OCI-LY7 (cell line): ENCODE measurements around the gene PLPPR5. TPM values are rescaled to one million over a fixed set of nuclear protein-coding genes. Genes with fewer than 3 reads are reported as not detected.

ENCODE experiments used
- BruUV-seq: library from RNA; stranded (reverse); fragments of 400-500 nt; replicated peaks from 2 replicates; lab custom pipeline; 2021; lab: Mats Ljungman, UMichigan
- CTCF ChIA-PET: fragments of 300-600 bp; sonication (Branson Sonifier 250); formaldehyde crosslinking; loops from one replicate; lab custom pipeline; 2022; ENCODE audit warnings: antibody characterized with exemption; ENCODE audit not compliant: unreplicated experiment; lab: Charles Lee
- POLR2A ChIA-PET: fragments of 300-600 bp; sonication (Branson Sonifier 250); formaldehyde crosslinking; loops from one replicate; lab custom pipeline; 2022; ENCODE audit warnings: antibody characterized with exemption; lab: Charles Lee
- DNase-seq: peaks from one replicate; pipeline ENCODE4 v3.0.0-alpha.2; 2015; ENCODE audit warnings: low spot score
- H2AFZ ChIP-seq: fragments of 200-600 bp; sonication (generic), shearing (Covaris generic); 2 replicates; pipeline ENCODE4 v1.6.1; 2014; ENCODE audit warnings: mild to moderate bottlenecking, antibody characterized with exemption, low read length, moderate library complexity
- H3K27ac ChIP-seq: fragments of 200-600 bp; sonication (generic); 2 replicates; pipeline ENCODE4 v1.5.1; 2014; ENCODE audit warnings: mixed run types, low read depth, mild to moderate bottlenecking, moderate library complexity, low read length, inconsistent platforms; ENCODE audit not compliant: poor library complexity, severe bottlenecking
- H3K36me3 ChIP-seq: fragments of 200-600 bp; sonication (generic); 2 replicates; pipeline ENCODE4 v1.6.1; 2014; ENCODE audit warnings: mild to moderate bottlenecking, antibody characterized with exemption, low read length, moderate library complexity, mixed read lengths; ENCODE audit not compliant: insufficient read depth
- H3K4me1 ChIP-seq: fragments of 200-600 bp; sonication (generic); 2 replicates; pipeline ENCODE4 v1.5.1; 2014; ENCODE audit warnings: mild to moderate bottlenecking, low read length; ENCODE audit not compliant: insufficient read depth, poor library complexity, severe bottlenecking
- H3K4me2 ChIP-seq: fragments of 200-600 bp; sonication (generic); 2 replicates; pipeline ENCODE4 v1.6.1; 2014; ENCODE audit warnings: mild to moderate bottlenecking, low read length
- H3K4me3 ChIP-seq: fragments of 200-600 bp; sonication (generic); 2 replicates; pipeline ENCODE4 v1.5.1; 2014; ENCODE audit warnings: mild to moderate bottlenecking, low read depth, low read length; ENCODE audit not compliant: poor library complexity, severe bottlenecking
- H3K79me2 ChIP-seq: fragments of 200-600 bp; sonication (generic); 2 replicates; pipeline ENCODE4 v1.6.1; 2016; ENCODE audit warnings: low read depth, mild to moderate bottlenecking, low read length, moderate library complexity, mixed read lengths; ENCODE audit not compliant: insufficient read depth
- H3K9me2 ChIP-seq: fragments of 200-600 bp; sonication (generic); 2 replicates; pipeline ENCODE4 v1.6.1; 2016; ENCODE audit warnings: mild to moderate bottlenecking, low read length, mixed read lengths; ENCODE audit not compliant: insufficient read depth
- H3K9me3 ChIP-seq: fragments of 200-600 bp; sonication (generic); 2 replicates; pipeline ENCODE4 v1.6.1; 2014; ENCODE audit warnings: mild to moderate bottlenecking, mixed run types, low read length, mixed read lengths
- H4K20me1 ChIP-seq: fragments of 200-600 bp; sonication (generic); 2 replicates; pipeline ENCODE4 v1.6.1; 2014; ENCODE audit warnings: mild to moderate bottlenecking, antibody characterized with exemption, low read length, moderate library complexity, mixed read lengths; ENCODE audit not compliant: insufficient read depth
- CTCF ChIP-seq: fragments of 200-600 bp; sonication (generic); conservative IDR thresholded peaks from 2 replicates; pipeline ENCODE4 v1.5.1; 2014; ENCODE audit warnings: mild to moderate bottlenecking, antibody characterized with exemption, low read length, moderate library complexity, mixed read lengths
- EZH2phosphoT487 ChIP-seq: fragments of 200-600 bp; sonication (generic); IDR thresholded peaks from 2 replicates; pipeline ENCODE4 v1.6.1; 2018; ENCODE audit warnings: low read depth, borderline replicate concordance, mild to moderate bottlenecking, mixed run types, antibody characterized with exemption, low read length, moderate library complexity, mixed read lengths
- intact Hi-C: fragments of 100-400 bp; cut with micrococcal nuclease; formaldehyde crosslinking; loops from one replicate; pipeline ENCODE4 v1.10.0; 2022; ENCODE audit not compliant: unreplicated experiment
- total RNA-seq, 2 experiments: library from RNA; depleted of rRNA in 1 of 2; stranded (reverse); fragments of >200 nt in 1 of 2; shearing (Covaris generic) in 1 of 2; gene quantifications; 2 replicates each; pipeline ENCODE4 v1.2.3, GENCODE V29; 2014 to 2022

PLPPR5 gene
- total RNA-seq, 2 experiments from 2014 or later: not detected

GRCh38 chr1:98992844-98993243 lies 11.8 kb downstream of the PLPPR5 start:
- ChIA-PET POLR2A (no interaction called here), CTCF (no interaction called here)
- Histone ChIP-seq H3K79me2 (no peaks in the 10 kb centered on the region), H2AFZ (no peak overlapping the region), H3K4me3 (no peak overlapping the region), H3K27ac (no peak overlapping the region), H3K9me2 (no peaks in the 10 kb centered on the region), H4K20me1 (no peaks in the 10 kb centered on the region), H3K4me1 (no peaks in the 10 kb centered on the region), H3K9me3 (no peaks in the 10 kb centered on the region), H3K36me3 (no peaks in the 10 kb centered on the region), H3K4me2 (no peak overlapping the region)
- no peak for DNase-seq
- no peak for TF ChIP-seq EZH2phosphoT487
- no peak for TF ChIP-seq CTCF
- BruUV-seq: no TSS peak
- intact Hi-C loops: no loop called here

GRCh38 chr1:98991127-98992012 lies 13.3 kb downstream of the PLPPR5 start:
- Histone ChIP-seq H2AFZ (no peak overlapping the region), H3K9me2 (no peaks in the 10 kb centered on the region), H3K36me3 (no peaks in the 10 kb centered on the region), H3K4me1 (no peaks in the 10 kb centered on the region), H4K20me1 (no peaks in the 10 kb centered on the region), H3K4me2 (no peak overlapping the region), H3K79me2 (no peaks in the 10 kb centered on the region), H3K4me3 (no peak overlapping the region), H3K9me3 (no peaks in the 10 kb centered on the region), H3K27ac (no peak overlapping the region)
- BruUV-seq: no TSS peak
- intact Hi-C loops: no loop called here
- ChIA-PET CTCF (no interaction called here), POLR2A (no interaction called here)
- DNase-seq: peak; percentile 25
- TF ChIP-seq CTCF (peak; percentile 76), EZH2phosphoT487 (no peak)

GRCh38 chr1:98989556-98989907 lies 15.1 kb downstream of the PLPPR5 start:
- no peaks in the 10 kb centered on the region for H4K20me1 ChIP-seq
- H3K79me2 ChIP-seq: no peaks in the 10 kb centered on the region
- no peak overlapping the region for H2AFZ ChIP-seq
- H3K27ac ChIP-seq: no peak overlapping the region
- TF ChIP-seq CTCF: no peak
- TF ChIP-seq EZH2phosphoT487: no peak
- no peaks in the 10 kb centered on the region for H3K9me2 ChIP-seq
- no TSS peak for BruUV-seq
- no peak overlapping the region for H3K4me3 ChIP-seq
- no peak overlapping the region for H3K4me2 ChIP-seq
- H3K9me3 ChIP-seq: no peaks in the 10 kb centered on the region
- intact Hi-C loops: no loop called here
- ChIA-PET CTCF (no interaction called here), POLR2A (no interaction called here)
- DNase-seq: no peak
- H3K36me3 ChIP-seq: no peaks in the 10 kb centered on the region
- no peaks in the 10 kb centered on the region for H3K4me1 ChIP-seq
